HG03342 (cell line): ENCODE data around the gene RHOU.
"Not testable (repeated sequence)": the region's sequence is repeated elsewhere in the genome, so short reads cannot be mapped to it uniquely, and the experiment has no call there.

ENCODE experiments used
- ATAC-seq: cut with Tn5 transposase; IDR thresholded peaks from one replicate; pipeline ENCODE4 v1.9.1; 2021; ENCODE audit warnings: mild to moderate bottlenecking, moderate library complexity; ENCODE audit not compliant: unreplicated experiment

RHOU gene

GRCh38 chr1:228755800-228756199 is 20.5 kb downstream of the RHOU start:
- ATAC-seq, result no peak

GRCh38 chr1:228756457-228756856 is 21.2 kb downstream of the RHOU start:
- no peak for ATAC-seq

- no peak for ATAC-seq
Observed at GRCh38 chr1:228758447-228758846, 23.2 kb downstream of the RHOU start.

GRCh38 chr1:228760979-228761378 is 25.7 kb downstream of the RHOU start:
- no peak for ATAC-seq

- ATAC-seq, result no peak
Observed at GRCh38 chr1:228763561-228763960, 28.3 kb downstream of the RHOU start.

- no peak for ATAC-seq
Observed at GRCh38 chr1:228765168-228765946, 30.1 kb downstream of the RHOU start.

GRCh38 chr1:228766788-228767187 is 31.5 kb downstream of the RHOU start:
- ATAC-seq, result no peak

- ATAC-seq, result no peak
Observed at GRCh38 chr1:228767636-228768354, 32.5 kb downstream of the RHOU start.

GRCh38 chr1:228768355-228769000 is 33.2 kb downstream of the RHOU start:
- no peak for ATAC-seq

- ATAC-seq, result no peak
Observed at GRCh38 chr1:228770779-228771223, 35.5 kb downstream of the RHOU start.

GRCh38 chr1:228772516-228773212 is 37.4 kb downstream of the RHOU start:
- no peak for ATAC-seq

- ATAC-seq, result not testable (repeated sequence)
Observed at GRCh38 chr1:228775946-228776345, 40.7 kb downstream of the RHOU start.

- no peak for ATAC-seq
Observed at GRCh38 chr1:228776449-228776848, 41.2 kb downstream of the RHOU start.

GRCh38 chr1:228777236-228777635 is 42.0 kb downstream of the RHOU start:
- no peak for ATAC-seq

GRCh38 chr1:228778026-228778425 is 42.7 kb downstream of the RHOU start:
- no peak for ATAC-seq

- ATAC-seq, result no peak
Observed at GRCh38 chr1:228778466-228778865, 43.2 kb downstream of the RHOU start.

- ATAC-seq, result no peak
Observed at GRCh38 chr1:228778961-228779360, 43.7 kb downstream of the RHOU start.

- ATAC-seq, result no peak
Observed at GRCh38 chr1:228781161-228781808, 46.0 kb downstream of the RHOU start.

- no peak for ATAC-seq
Observed at GRCh38 chr1:228781809-228782661, 46.8 kb downstream of the RHOU start.
